SH-SY5Y (cell line): Measurements from ENCODE around the gene ZNF217.

Source experiments
- GATA2 ChIP-seq: IDR thresholded peaks from 2 replicates; pipeline ENCODE4 v1.6.1; 2011; ENCODE audit warnings: mild to moderate bottlenecking, low read depth, low read length
- GATA3 ChIP-seq: IDR thresholded peaks from 2 replicates; pipeline ENCODE4 v1.6.1; 2011; ENCODE audit warnings: low read depth, mild to moderate bottlenecking, low read length, moderate library complexity

The ZNF217 gene

GRCh38 chr20:53581444-53582250, 12.0 kb downstream of the ZNF217 start:
- TF ChIP-seq GATA3: no peak
- TF ChIP-seq GATA2: no peak

GRCh38 chr20:53580376-53581111, 13.1 kb downstream of the ZNF217 start:
- no peak for TF ChIP-seq GATA3
- no peak for TF ChIP-seq GATA2

- TF ChIP-seq GATA2: no peak
- no peak for TF ChIP-seq GATA3
Observed at GRCh38 chr20:53579581-53580375, 13.9 kb downstream of the ZNF217 start.

GRCh38 chr20:53579266-53579580, 14.4 kb downstream of the ZNF217 start:
- no peak for TF ChIP-seq GATA3
- TF ChIP-seq GATA2: no peak

DNA sequence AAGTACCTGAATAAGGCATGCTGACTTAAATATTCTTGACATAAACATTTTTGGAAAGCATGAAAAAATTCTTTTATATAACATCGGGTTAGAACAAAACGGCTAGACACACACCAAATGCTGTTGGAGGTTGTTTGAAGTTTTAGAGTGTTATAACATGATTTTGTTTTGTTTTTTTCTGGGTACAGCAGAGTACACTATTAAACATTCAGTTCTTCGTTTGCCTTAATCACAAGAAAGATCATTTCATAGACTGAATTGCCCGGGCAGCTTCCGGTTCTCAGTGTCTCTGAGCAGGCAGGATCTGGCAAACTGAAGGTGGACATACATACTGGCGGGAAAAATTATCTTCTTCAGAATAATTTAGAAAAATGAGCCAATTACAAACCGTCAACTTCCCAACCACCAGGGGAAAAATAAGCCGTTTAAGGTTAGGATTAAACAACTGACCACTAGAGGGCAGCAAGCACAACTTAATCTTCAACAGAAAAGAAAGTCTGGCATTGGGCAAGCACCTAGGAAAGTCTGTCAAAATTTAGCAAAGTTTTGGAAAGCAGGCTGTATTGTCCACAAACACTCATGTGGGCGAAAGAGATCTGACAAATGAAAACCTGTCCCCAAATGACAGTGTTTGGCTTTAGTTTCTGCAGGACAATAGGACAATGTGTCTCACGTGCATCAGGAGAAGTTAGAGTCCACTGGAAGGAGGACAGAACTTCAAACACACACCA, 15.0 kb downstream of the ZNF217 start:
- TF ChIP-seq GATA3 (no peak), GATA2 (no peak)

DNA sequence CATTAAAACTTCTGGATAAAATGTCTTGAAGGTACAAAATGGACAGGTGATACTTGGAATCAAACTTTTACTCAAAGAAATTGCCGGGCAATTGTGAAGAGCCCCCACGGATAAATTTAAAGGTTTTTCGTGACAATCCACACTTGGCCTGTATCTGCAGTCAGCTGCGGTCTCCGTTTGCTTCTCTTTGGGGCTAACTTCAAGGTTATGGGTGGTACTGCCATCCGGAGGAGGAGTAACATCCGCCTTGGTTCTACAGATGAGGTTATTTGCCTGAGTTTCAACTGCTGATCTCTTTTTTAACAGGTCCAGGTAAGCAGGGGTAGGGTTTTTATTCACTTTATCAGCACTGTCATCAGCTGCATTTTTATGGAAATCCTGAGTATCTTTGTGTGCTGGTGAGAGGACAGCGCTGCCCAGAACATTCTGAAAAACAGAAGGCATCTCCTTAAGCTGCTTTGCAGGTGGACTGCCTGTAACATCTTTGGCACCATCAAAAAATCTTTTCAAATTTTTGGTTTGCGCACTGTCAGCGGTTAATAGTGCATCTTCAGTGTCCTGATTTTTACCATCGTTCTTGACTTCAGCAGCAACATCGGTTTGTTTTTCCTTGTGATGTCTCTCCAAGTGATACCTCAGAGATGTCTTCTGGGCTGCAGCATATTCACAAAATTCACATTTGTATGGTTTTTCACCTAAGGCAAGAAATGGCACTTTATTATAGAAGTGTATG, 16.9 kb downstream of the ZNF217 start:
- TF ChIP-seq GATA3: no peak
- no peak for TF ChIP-seq GATA2

GRCh38 chr20:53576195-53576580, 17.5 kb downstream of the ZNF217 start:
- TF ChIP-seq GATA2 (no peak), GATA3 (no peak)

DNA sequence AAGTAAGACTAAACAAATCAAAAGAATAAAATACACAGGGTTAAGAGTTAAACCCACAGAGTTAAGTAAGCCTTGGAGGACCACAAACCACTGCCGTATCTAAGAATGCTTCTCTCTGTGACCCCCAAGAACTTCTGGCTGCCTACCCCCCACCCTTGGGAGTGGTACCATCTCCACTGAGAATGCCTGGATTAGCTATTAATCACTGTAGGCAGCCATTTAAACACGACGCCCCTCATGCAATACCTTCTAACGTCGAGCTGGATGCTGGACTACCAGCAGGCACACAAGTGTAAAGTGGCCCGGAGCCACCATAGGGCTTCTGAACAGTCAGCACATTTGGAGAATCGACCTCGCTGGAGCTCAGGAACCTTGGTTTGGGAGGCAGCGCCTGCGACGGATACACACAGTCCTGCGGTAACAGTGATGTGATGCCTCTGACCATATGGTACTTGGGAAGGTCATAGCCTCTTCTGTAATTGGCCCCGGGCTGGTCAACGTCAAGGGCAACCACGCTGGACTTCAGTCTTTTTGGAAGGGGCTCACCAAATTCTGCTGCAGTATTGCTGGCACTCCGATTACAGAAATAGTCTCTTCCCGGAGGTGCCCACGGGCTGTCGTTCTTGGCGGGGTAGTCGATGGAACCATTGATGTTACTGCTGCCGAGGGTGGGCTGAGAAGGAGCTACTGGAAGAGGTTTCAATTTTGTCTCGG, 18.0 kb downstream of the ZNF217 start:
- TF ChIP-seq GATA2 (no peak), GATA3 (no peak)

DNA sequence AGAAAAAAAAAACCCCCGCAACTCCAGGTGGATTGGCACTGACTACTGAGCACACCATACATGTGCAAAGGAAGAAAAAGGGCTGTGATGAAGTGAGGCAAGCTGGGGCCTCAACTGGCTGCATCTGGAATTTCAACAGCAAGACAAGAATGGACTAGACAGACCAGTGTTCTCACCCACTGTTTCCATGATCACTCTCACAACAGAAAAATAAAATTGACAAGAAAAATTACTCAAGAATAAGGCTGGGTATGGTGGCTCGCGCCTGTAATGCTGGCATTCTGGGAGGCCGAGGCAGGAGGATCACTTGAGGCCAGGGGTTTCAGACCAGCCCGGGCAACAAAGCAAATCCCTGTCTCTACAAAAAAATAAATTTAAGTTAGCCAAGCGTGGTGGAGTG, 18.8 kb downstream of the ZNF217 start:
- TF ChIP-seq GATA2: no peak
- no peak for TF ChIP-seq GATA3

DNA sequence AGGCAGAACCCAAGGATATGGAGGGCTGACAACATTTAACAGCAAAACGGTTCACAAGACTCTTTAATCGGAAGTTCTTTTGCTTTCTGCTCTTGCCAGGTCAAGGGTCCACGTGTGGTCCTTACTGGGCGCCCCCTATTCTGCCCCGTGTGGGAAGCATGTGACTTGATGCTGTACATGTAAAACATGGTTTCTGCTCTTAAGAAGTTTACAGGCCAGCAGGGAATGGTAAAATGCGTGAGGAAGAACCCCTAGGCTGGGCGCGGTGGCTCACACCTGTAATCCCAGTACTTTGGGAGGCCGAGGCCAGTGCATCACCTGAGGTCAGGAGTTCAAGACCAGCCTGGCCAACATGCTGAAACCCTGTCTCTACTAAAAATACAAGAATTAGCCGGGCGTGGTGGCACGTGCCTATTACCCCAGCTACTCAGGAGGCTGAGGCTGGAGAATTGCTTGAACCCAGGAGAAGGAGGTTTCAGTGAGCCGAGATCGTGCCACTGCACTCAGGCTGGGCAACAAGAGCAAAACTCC, 19.3 kb downstream of the ZNF217 start:
- TF ChIP-seq GATA2 (no peak), GATA3 (no peak)

DNA sequence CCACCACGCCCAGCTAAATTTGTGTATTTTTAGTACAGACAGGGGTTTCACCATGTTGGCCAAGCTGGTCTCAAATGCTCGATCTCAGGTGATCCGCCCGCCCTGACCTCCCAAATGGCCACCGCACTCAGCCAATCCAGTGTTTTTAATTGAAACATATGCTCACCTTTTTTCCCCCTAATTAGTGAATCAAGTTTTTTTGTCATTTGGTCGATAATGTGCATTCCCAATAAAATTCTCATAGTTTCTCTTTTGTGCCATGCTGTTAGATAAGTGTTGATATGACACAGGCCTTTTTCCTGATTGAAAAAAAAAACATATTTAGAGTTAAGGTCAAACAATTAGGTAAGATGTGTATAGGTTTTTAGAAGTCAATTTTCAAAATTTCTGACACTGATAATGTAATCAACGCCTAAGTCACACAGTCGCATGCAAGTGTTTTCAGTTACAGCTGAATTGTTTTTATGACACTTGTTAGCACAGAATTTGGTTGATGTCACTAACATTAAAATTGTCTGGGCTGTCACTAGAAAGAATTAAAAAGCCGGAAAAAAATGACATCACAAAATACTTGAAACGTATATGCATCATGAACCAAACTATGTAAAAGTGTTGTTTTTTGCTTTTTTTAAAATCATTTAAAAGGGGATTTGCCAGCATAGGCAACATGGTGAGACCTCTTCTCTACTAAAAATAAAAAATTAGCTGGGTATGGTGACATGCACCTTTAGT, 21.9 kb downstream of the ZNF217 start:
- TF ChIP-seq GATA2 (no peak), GATA3 (no peak)
